Astrocyte (in vitro differentiated cells and primary cell): ENCODE data around the gene PGBD2. TPM values are rescaled to one million over a fixed set of nuclear protein-coding genes. Genes with fewer than 3 reads are reported as not detected.

Experiments
- DNase-seq: peaks from one replicate; pipeline ENCODE4 v3.0.0-alpha.2; 2010; ENCODE audit warnings: low read depth
- FAIRE-seq: peaks from 2 replicates; lab custom pipeline; 2011; peaks lifted over from hg19 to GRCh38; lab: Jason Lieb, UNC
- H2AFZ ChIP-seq: 2 replicates; pipeline ENCODE4 v1.6.0; 2012; ENCODE audit warnings: low read depth, low read length, inconsistent platforms
- H3K27ac ChIP-seq: 2 replicates; pipeline ENCODE4 v1.5.1; 2011; ENCODE audit warnings: low read depth, low read length, inconsistent platforms
- H3K27me3 ChIP-seq: 2 replicates; pipeline ENCODE4 v1.6.0; 2011; ENCODE audit warnings: low read length, inconsistent platforms; ENCODE audit not compliant: insufficient read depth
- H3K36me3 ChIP-seq: 2 replicates; pipeline ENCODE4 v1.5.1; 2011; ENCODE audit warnings: low read length, inconsistent platforms; ENCODE audit not compliant: insufficient read depth
- H3K4me1 ChIP-seq: 2 replicates; pipeline ENCODE4 v1.5.1; 2011; ENCODE audit warnings: low read length, inconsistent platforms; ENCODE audit not compliant: insufficient read depth
- H3K4me2 ChIP-seq: 2 replicates; pipeline ENCODE4 v1.6.0; 2012; ENCODE audit warnings: low read length, inconsistent platforms
- H3K4me3 ChIP-seq: 2 replicates; pipeline ENCODE4 v1.5.1; 2011; ENCODE audit warnings: low read depth, mild to moderate bottlenecking, low read length, inconsistent platforms; ENCODE audit not compliant: insufficient read depth
- H3K79me2 ChIP-seq: 2 replicates; pipeline ENCODE4 v1.6.0; 2012; ENCODE audit warnings: mild to moderate bottlenecking, low read length, inconsistent platforms; ENCODE audit not compliant: insufficient read depth
- H3K9ac ChIP-seq: 2 replicates; pipeline ENCODE4 v1.6.0; 2012; ENCODE audit warnings: mild to moderate bottlenecking, low read length, inconsistent platforms
- H3K9me3 ChIP-seq: 2 replicates; pipeline ENCODE4 v1.5.1; 2012; ENCODE audit warnings: low read depth, mild to moderate bottlenecking, low read length, inconsistent platforms; ENCODE audit not compliant: insufficient read depth
- H4K20me1 ChIP-seq: 2 replicates; pipeline ENCODE4 v1.6.0; 2012; ENCODE audit warnings: low read length, inconsistent platforms; ENCODE audit not compliant: insufficient read depth
- H3K27ac Mint-ChIP-seq: one replicate; pipeline ENCODE4 v1.8.0; 2021; ENCODE audit warnings: mild to moderate bottlenecking, mixed read lengths; ENCODE audit not compliant: unreplicated experiment
- H3K27me3 Mint-ChIP-seq: one replicate; pipeline ENCODE4 v1.8.0; 2021; ENCODE audit warnings: low read depth, mixed read lengths; ENCODE audit not compliant: unreplicated experiment
- H3K36me3 Mint-ChIP-seq: one replicate; pipeline ENCODE4 v1.8.0; 2021; ENCODE audit warnings: low read depth, mixed read lengths; ENCODE audit not compliant: unreplicated experiment
- H3K4me1 Mint-ChIP-seq: one replicate; pipeline ENCODE4 v1.8.0; 2021; ENCODE audit warnings: low read depth, mixed read lengths; ENCODE audit not compliant: unreplicated experiment
- H3K4me3 Mint-ChIP-seq: one replicate; pipeline ENCODE4 v1.8.0; 2021; ENCODE audit warnings: mild to moderate bottlenecking, moderate library complexity, mixed read lengths; ENCODE audit not compliant: unreplicated experiment
- H3K9me3 Mint-ChIP-seq: one replicate; pipeline ENCODE4 v1.8.0; 2021; ENCODE audit warnings: mild to moderate bottlenecking, mixed read lengths; ENCODE audit not compliant: unreplicated experiment
- EZH2 ChIP-seq: IDR thresholded peaks from 2 replicates; pipeline ENCODE4 v1.6.1; 2012; ENCODE audit warnings: mild to moderate bottlenecking, low read length, inconsistent platforms; ENCODE audit not compliant: insufficient read depth
- total RNA-seq: library from RNA; stranded (reverse); gene quantifications from 2 replicates; pipeline ENCODE4 v1.2.1, GENCODE V29; 2021
- TF ChIP-seq, protein P1 (sequence below): IDR thresholded peaks from 2 replicates; pipeline ENCODE4 v1.5.1; 2011; ENCODE audit warnings: low read depth, mild to moderate bottlenecking, inconsistent platforms, low read length, moderate library complexity; ENCODE audit not compliant: insufficient read depth

PGBD2 gene
- total RNA-seq, 1 donor from 2014 or later: 6.2 TPM

DNA sequence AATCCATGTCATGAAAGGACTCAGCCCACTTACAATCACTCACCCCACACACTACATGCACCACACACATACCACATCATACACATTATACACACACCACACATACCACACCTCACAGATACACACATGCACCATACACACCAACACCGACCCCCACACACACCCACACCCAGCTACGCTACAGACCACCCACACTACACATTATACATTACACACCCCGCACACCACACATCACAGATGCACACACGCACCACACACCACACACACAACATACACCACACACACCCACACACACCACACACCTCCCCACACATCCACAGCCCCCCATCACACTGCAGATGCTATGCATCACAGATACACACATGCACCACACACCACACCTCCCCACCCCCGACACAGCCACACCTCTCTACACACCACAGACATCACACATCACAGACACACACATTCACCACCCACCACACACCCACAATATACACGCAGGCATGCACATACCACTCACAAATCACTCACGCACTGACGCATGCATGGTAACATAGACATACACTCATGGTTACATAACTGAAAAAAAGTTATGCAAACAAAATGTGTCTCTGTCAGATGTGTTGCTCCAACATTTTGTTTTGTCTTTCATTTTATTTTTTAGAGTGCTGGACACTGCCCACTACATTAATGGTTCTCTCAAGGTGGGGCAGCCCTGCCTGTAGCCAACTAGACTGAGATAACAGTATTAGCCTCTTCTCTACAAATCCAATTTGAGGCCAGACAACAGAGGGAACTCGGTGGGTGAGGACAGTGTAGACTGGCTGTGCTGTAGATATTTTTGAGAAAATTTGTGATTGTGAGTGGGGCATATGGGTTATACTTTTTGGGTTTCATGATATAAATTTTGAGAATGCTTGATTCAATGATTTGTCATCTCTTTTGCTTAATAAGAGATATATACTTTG, 15.2 kb upstream of the PGBD2 start:
- H3K27ac ChIP-seq: no peak overlapping the region
- no peak overlapping the region for H3K27ac Mint-ChIP-seq
- no peaks in the 10 kb centered on the region for H3K4me1 Mint-ChIP-seq
- no peak overlapping the region for H2AFZ ChIP-seq
- no peak for TF ChIP-seq EZH2
- TF ChIP-seq, protein P1, sequence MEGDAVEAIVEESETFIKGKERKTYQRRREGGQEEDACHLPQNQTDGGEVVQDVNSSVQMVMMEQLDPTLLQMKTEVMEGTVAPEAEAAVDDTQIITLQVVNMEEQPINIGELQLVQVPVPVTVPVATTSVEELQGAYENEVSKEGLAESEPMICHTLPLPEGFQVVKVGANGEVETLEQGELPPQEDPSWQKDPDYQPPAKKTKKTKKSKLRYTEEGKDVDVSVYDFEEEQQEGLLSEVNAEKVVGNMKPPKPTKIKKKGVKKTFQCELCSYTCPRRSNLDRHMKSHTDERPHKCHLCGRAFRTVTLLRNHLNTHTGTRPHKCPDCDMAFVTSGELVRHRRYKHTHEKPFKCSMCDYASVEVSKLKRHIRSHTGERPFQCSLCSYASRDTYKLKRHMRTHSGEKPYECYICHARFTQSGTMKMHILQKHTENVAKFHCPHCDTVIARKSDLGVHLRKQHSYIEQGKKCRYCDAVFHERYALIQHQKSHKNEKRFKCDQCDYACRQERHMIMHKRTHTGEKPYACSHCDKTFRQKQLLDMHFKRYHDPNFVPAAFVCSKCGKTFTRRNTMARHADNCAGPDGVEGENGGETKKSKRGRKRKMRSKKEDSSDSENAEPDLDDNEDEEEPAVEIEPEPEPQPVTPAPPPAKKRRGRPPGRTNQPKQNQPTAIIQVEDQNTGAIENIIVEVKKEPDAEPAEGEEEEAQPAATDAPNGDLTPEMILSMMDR: no peak
- DNase-seq (no peak), FAIRE-seq (no peak)
- no peak overlapping the region for H3K4me3 Mint-ChIP-seq
- no peaks in the 10 kb centered on the region for H3K36me3 ChIP-seq
- no peaks in the 10 kb centered on the region for H3K9me3 Mint-ChIP-seq
- peaks cover 2% of the 10 kb centered on the region for H3K27me3 ChIP-seq
- no peaks in the 10 kb centered on the region for H3K27me3 Mint-ChIP-seq
- H4K20me1 ChIP-seq: no peaks in the 10 kb centered on the region
- no peak overlapping the region for H3K9ac ChIP-seq
- no peaks in the 10 kb centered on the region for H3K9me3 ChIP-seq
- no peaks in the 10 kb centered on the region for H3K36me3 Mint-ChIP-seq
- no peak overlapping the region for H3K4me3 ChIP-seq
- H3K4me1 ChIP-seq: no peaks in the 10 kb centered on the region
- no peaks in the 10 kb centered on the region for H3K79me2 ChIP-seq
- H3K4me2 ChIP-seq: no peak overlapping the region

DNA sequence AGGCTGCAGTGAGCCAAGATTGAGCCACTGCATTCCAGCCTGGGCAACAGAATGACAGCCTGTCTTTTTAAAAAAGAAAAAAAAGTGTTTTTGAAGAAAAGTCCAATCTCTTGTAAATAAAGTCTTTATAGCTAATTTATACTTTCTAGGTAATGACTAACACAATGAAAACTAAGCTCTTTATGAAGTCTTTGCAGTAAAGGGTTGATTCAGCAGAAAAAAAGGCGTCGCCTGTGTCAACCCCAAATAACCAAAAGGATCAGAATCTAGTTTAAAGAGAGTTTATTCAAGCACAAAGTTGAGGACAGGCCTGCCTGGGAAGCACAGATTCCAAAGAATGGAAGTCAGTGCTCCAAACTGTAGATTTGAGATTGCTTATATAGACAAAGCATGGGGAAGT, 14.3 kb upstream of the PGBD2 start:
- Mint-ChIP-seq H3K4me1 (no peaks in the 10 kb centered on the region), H3K27me3 (no peaks in the 10 kb centered on the region), H3K4me3 (no peak overlapping the region), H3K36me3 (no peaks in the 10 kb centered on the region), H3K27ac (no peak overlapping the region), H3K9me3 (no peaks in the 10 kb centered on the region)
- no peaks in the 10 kb centered on the region for H3K36me3 ChIP-seq
- no peaks in the 10 kb centered on the region for H3K9me3 ChIP-seq
- no peaks in the 10 kb centered on the region for H3K4me1 ChIP-seq
- no peak overlapping the region for H3K4me3 ChIP-seq
- TF ChIP-seq, protein P1: no peak
- no peak for TF ChIP-seq EZH2
- H3K79me2 ChIP-seq: no peaks in the 10 kb centered on the region
- H3K4me2 ChIP-seq: no peak overlapping the region
- DNase-seq (no peak), FAIRE-seq (no peak)
- H3K27ac ChIP-seq: no peak overlapping the region
- H3K27me3 ChIP-seq: peaks cover 2% of the 10 kb centered on the region
- no peak overlapping the region for H3K9ac ChIP-seq
- H4K20me1 ChIP-seq: no peaks in the 10 kb centered on the region
- no peak overlapping the region for H2AFZ ChIP-seq

DNA sequence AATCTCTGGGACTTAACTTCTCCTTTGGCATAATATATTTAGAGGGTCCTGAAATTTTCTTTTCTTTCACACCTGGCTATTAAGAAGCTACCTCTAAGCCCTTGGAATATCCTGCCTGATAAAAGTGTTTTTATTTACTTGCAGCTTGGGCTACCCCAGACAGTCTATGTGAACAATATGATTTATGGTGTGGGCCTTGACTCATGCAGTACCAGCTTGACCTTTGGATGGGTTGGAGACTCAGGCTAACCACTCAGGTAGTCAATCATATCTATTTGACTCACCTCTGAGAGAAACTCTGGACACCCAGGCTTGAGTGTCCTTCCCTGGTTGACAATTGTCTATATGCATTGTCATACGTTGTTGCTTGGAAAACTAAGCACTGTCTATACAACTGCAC, 13.4 kb upstream of the PGBD2 start:
- H3K4me3 ChIP-seq: no peak overlapping the region
- no peak for TF ChIP-seq EZH2
- TF ChIP-seq, protein P1: no peak
- no peaks in the 10 kb centered on the region for H3K36me3 ChIP-seq
- Mint-ChIP-seq H3K9me3 (no peaks in the 10 kb centered on the region), H3K27ac (no peak overlapping the region), H3K4me3 (no peak overlapping the region), H3K27me3 (no peaks in the 10 kb centered on the region), H3K4me1 (no peaks in the 10 kb centered on the region), H3K36me3 (no peaks in the 10 kb centered on the region)
- H3K27ac ChIP-seq: no peak overlapping the region
- H4K20me1 ChIP-seq: no peaks in the 10 kb centered on the region
- no peaks in the 10 kb centered on the region for H3K9me3 ChIP-seq
- no peak overlapping the region for H3K9ac ChIP-seq
- H3K27me3 ChIP-seq: peaks cover 2% of the 10 kb centered on the region
- no peaks in the 10 kb centered on the region for H3K79me2 ChIP-seq
- FAIRE-seq: no peak
- no peaks in the 10 kb centered on the region for H3K4me1 ChIP-seq
- H3K4me2 ChIP-seq: no peak overlapping the region
- DNase-seq: no peak
- no peak overlapping the region for H2AFZ ChIP-seq
